GM19438 (cell line): ENCODE data around the gene TAF8.

Source experiments
- ATAC-seq: cut with Tn5 transposase; IDR thresholded peaks from one replicate; pipeline ENCODE4 v1.9.1; 2021; ENCODE audit warnings: low read depth; ENCODE audit not compliant: unreplicated experiment

The TAF8 gene

GRCh38 chr6:42049948-42050296 is 402 bp upstream of the TAF8 start:
- no peak for ATAC-seq

GRCh38 chr6:42051268-42051653 is 937 bp downstream of the TAF8 start:
- ATAC-seq: no peak

- no peak for ATAC-seq
Observed at GRCh38 chr6:42053601-42054000, 3.3 kb downstream of the TAF8 start.

GRCh38 chr6:42059743-42060142 is 9.4 kb downstream of the TAF8 start:
- ATAC-seq: no peak

GRCh38 chr6:42066156-42066675 is 15.9 kb downstream of the TAF8 start:
- no peak for ATAC-seq

- no peak for ATAC-seq
Observed at GRCh38 chr6:42068173-42068572, 17.8 kb downstream of the TAF8 start.

GRCh38 chr6:42068872-42069522 is 18.7 kb downstream of the TAF8 start:
- ATAC-seq: no peak

- no peak for ATAC-seq
Observed at GRCh38 chr6:42071881-42072583, 21.7 kb downstream of the TAF8 start.

- ATAC-seq: no peak
Observed at GRCh38 chr6:42073287-42073686, 23.0 kb downstream of the TAF8 start.

GRCh38 chr6:42075159-42075838 is 25.0 kb downstream of the TAF8 start:
- no peak for ATAC-seq

GRCh38 chr6:42078386-42078785 is 28.1 kb downstream of the TAF8 start:
- no peak for ATAC-seq

GRCh38 chr6:42079941-42080464 is 29.7 kb downstream of the TAF8 start:
- no peak for ATAC-seq

- no peak for ATAC-seq
Observed at GRCh38 chr6:42083530-42083929, 33.2 kb downstream of the TAF8 start.

- no peak for ATAC-seq
Observed at GRCh38 chr6:42084889-42085288, 34.6 kb downstream of the TAF8 start.

- no peak for ATAC-seq
Observed at GRCh38 chr6:42086046-42087035, 36.0 kb downstream of the TAF8 start.

- no peak for ATAC-seq
Observed at GRCh38 chr6:42088101-42088591, 37.8 kb downstream of the TAF8 start.

GRCh38 chr6:42090819-42091717 is 40.7 kb downstream of the TAF8 start:
- no peak for ATAC-seq

GRCh38 chr6:42091718-42092023 is 41.3 kb downstream of the TAF8 start:
- no peak for ATAC-seq

- no peak for ATAC-seq
Observed at GRCh38 chr6:42093582-42094329, 43.4 kb downstream of the TAF8 start.
